K562 (cell line): ENCODE measurements around the gene OSCP1. TPM values are rescaled to one million over a fixed set of nuclear protein-coding genes. Genes with fewer than 3 reads are reported as not detected.

ENCODE experiments used
- ASH1L ChIP-seq: fragments of 450-650 bp; IDR thresholded peaks from 2 replicates; pipeline ENCODE4 v1.6.1; 2018; ENCODE audit warnings: borderline replicate concordance, mild to moderate bottlenecking, low read depth; ENCODE audit not compliant: partially characterized antibody
- CBFA2T3 ChIP-seq: fragments of 450-650 bp; IDR thresholded peaks from 2 replicates; pipeline ENCODE4 v1.6.1; 2017
- FOS ChIP-seq: IDR thresholded peaks from 3 replicates; pipeline ENCODE4 v1.6.1; 2011; ENCODE audit not compliant: insufficient read length; ENCODE audit errors: extremely low read depth
- FOXA3 ChIP-seq, 2 experiments: fragments of 450-650 bp in 1 of 2; sonication (generic) in 1 of 2; formaldehyde crosslinking; IDR thresholded peaks in 1 of 2; conservative IDR thresholded peaks in 1 of 2; 2 replicates each; pipeline versions ENCODE4 v1.4.0 to v1.8.0; 2020 to 2022; ENCODE audit warnings: mild to moderate bottlenecking in 2 of 2, missing genetic modification reagents in 1 of 2
- GTF2B ChIP-seq: IDR thresholded peaks from 2 replicates; pipeline ENCODE4 v1.6.1; 2011; ENCODE audit not compliant: insufficient read length; ENCODE audit errors: extremely low read depth
- MEF2D ChIP-seq: conservative IDR thresholded peaks from 2 replicates; pipeline ENCODE4 v1.6.1; 2016; ENCODE audit warnings: low read depth, missing genetic modification characterization, missing compliant biosample characterization
- MTA3 ChIP-seq: fragments of 450-650 bp; formaldehyde crosslinking; IDR thresholded peaks from 2 replicates; pipeline ENCODE4 v1.6.1; 2017; ENCODE audit warnings: mild to moderate bottlenecking, borderline replicate concordance
- NFIC ChIP-seq: fragments of 450-650 bp; IDR thresholded peaks from 2 replicates; pipeline ENCODE4 v1.6.1; 2017; ENCODE audit warnings: mild to moderate bottlenecking, inconsistent platforms
- NR2C2 ChIP-seq, 2 experiments: fragments of 200-800 bp in 1 of 2; sonication (Bioruptor generic) in 1 of 2; sonication (generic) in 1 of 2; formaldehyde crosslinking in 1 of 2; IDR thresholded peaks; 2 replicates each; pipeline versions ENCODE4 v1.6.1 to v1.8.0; 2016 to 2022; ENCODE audit warnings: mild to moderate bottlenecking in 1 of 2, missing compliant biosample characterization in 1 of 2, missing genetic modification characterization in 1 of 2, missing genetic modification reagents in 1 of 2
- RAD21 ChIP-seq, 2 experiments: fragments of 250-450 bp in 1 of 2; fragments of 450-650 bp in 1 of 2; sonication (Bioruptor Pico) in 1 of 2; formaldehyde crosslinking in 1 of 2; IDR thresholded peaks in 1 of 2; conservative IDR thresholded peaks in 1 of 2; 2 replicates each; pipeline versions ENCODE4 v1.4.0 to v1.8.0; 2020 to 2022; ENCODE audit warnings: mild to moderate bottlenecking in 2 of 2, moderate library complexity in 1 of 2
- TGIF2 ChIP-seq: sonication (generic); formaldehyde crosslinking; IDR thresholded peaks from 2 replicates; pipeline ENCODE4 v1.8.1; 2022; ENCODE audit warnings: mild to moderate bottlenecking, missing genetic modification reagents, moderate library complexity
- THAP7 ChIP-seq: fragments of 250-450 bp; sonication (Bioruptor Pico); IDR thresholded peaks from 2 replicates; pipeline ENCODE4 v1.5.0; 2021
- ZKSCAN1 ChIP-seq: fragments of 150-350 bp; IDR thresholded peaks from 2 replicates; pipeline ENCODE4 v1.6.1; 2016; ENCODE audit warnings: low read depth, low read length
- ZKSCAN3 ChIP-seq: fragments of 250-450 bp; sonication (Bioruptor Pico); IDR thresholded peaks from 2 replicates; pipeline ENCODE4 v1.4.0; 2020
- ZNF175 ChIP-seq: fragments of 200-800 bp; sonication (Bioruptor generic); IDR thresholded peaks from 2 replicates; pipeline ENCODE4 v1.6.1; 2016; ENCODE audit warnings: low read depth, mild to moderate bottlenecking, missing genetic modification characterization, missing compliant biosample characterization
- ZNF395 ChIP-seq: fragments of 200-800 bp; sonication (Bioruptor generic); IDR thresholded peaks from 2 replicates; pipeline ENCODE4 v1.6.1; 2017; ENCODE audit warnings: missing genetic modification characterization, missing compliant biosample characterization
- ZNF592 ChIP-seq: fragments of 450-650 bp; IDR thresholded peaks from 2 replicates; pipeline ENCODE4 v1.6.1; 2017; ENCODE audit warnings: antibody characterized with exemption, mild to moderate bottlenecking
- ZSCAN32 ChIP-seq: fragments of 450-650 bp; formaldehyde crosslinking; IDR thresholded peaks from 2 replicates; pipeline ENCODE4 v1.4.0; 2020; ENCODE audit warnings: mild to moderate bottlenecking, moderate library complexity
- polyA plus RNA-seq, 8 experiments: library from polyadenylated mRNA; depleted of rRNA in 4 of 8; stranded (reverse) in 5 of 8; unstranded in 3 of 8; fragments of >200 nt; fragmentation: Nextera tagmentation in 2 of 8; fragmentation: Illumina TruSeq in 1 of 8; extraction: Ambion mirVana in 2 of 8; extraction: Trizol in 1 of 8; gene quantifications; 2 replicates each; pipeline versions ENCODE4 v1.2.1 to v1.2.3, GENCODE V29; 2011 to 2014; ENCODE audit warnings: inconsistent platforms in 1 of 8, missing spikeins in 1 of 8
- total RNA-seq, 7 experiments: library from RNA; depleted of rRNA in 6 of 7; stranded (reverse); fragments of >200 nt in 6 of 7; fragmentation: Illumina TruSeq in 2 of 7; extraction: Trizol in 2 of 7; gene quantifications; 2 replicates each; pipeline versions ENCODE4 v1.2.1 to v1.2.3, GENCODE V29; 2011 to 2021; ENCODE audit warnings: low replicate concordance in 1 of 7

OSCP1 gene
- total and polyA plus RNA-seq, 9 of the 15 experiments (the other 6 are each of a cell fraction or from before 2014, with no cell fraction given) = 0.15 to 0.40 (median 0.33) TPM; not detected in 5

GRCh38 chr1:36463803-36464604 lies 13.8 kb upstream of the OSCP1 start, which contains the start of gene MRPS15 (continued):
- TF ChIP-seq RAD21 (CRISPR knock-in tag; conservative IDR thresholded peaks at IDR 0.05 in 1 of 2, IDR thresholded peaks at IDR 0.05 in 1 of 2) (peak in 1 of 2 experiments; percentile 14; a peak in 2 of 4 replicates), ZSCAN32 (CRISPR knock-in tag) (peak; percentile 93), FOXA3 (CRISPR knock-in tag; conservative IDR thresholded peaks at IDR 0.05 in 1 of 2, IDR thresholded peaks at IDR 0.05 in 1 of 2) (no peak), ZNF395 (CRISPR knock-in tag) (peak; percentile 98), THAP7 (CRISPR knock-in tag) (peak; percentile 50; the same call in 1 of the 2 replicates), CBFA2T3 (peak; percentile 53), ZNF175 (CRISPR knock-in tag) (no peak; the same call in 1 of the 2 replicates), ZNF592 (0 out of 2 replicates have a peak, but pooled peaks have one; percentile 96), NR2C2 (CRISPR knock-in tag; IDR thresholded peaks at IDR 0.05) (peak; percentile 93), NR2C2 (tag; IDR thresholded peaks at IDR 0.05) (peak; percentile 98), ZKSCAN3 (no peak), TGIF2 (CRISPR knock-in tag) (peak; percentile 91; the same call in 1 of the 2 replicates), NFIC (peak; percentile 43), MTA3 (no peak; the same call in 1 of the 2 replicates), ZKSCAN1 (peak; percentile 71; the same call in 1 of the 2 replicates), GTF2B (peak; percentile 50), MEF2D (tag) (peak; percentile 41), FOS (peak; percentile 22), ASH1L (no peak)
